OCI-LY1 (cell line): Measurements from ENCODE around the gene TRPC4.

ENCODE experiments used
- H2AFZ ChIP-seq: fragments of 200-600 bp; sonication (generic), shearing (Covaris generic); 2 replicates; pipeline ENCODE4 v1.6.0; 2014; ENCODE audit warnings: antibody characterized with exemption, mild to moderate bottlenecking, low read length
- H3F3A ChIP-seq: fragments of 200-600 bp; sonication (generic), shearing (Covaris generic); 2 replicates; pipeline ENCODE4 v1.6.0; 2014; ENCODE audit warnings: mild to moderate bottlenecking, antibody characterized with exemption, low read length, moderate library complexity; ENCODE audit not compliant: insufficient read depth
- H3K27ac ChIP-seq: fragments of 200-600 bp; sonication (generic); 2 replicates; pipeline ENCODE4 v1.5.1; 2014; ENCODE audit warnings: low read length, mixed run types, mild to moderate bottlenecking, low read depth; ENCODE audit not compliant: poor library complexity, severe bottlenecking
- H3K27me3 ChIP-seq: fragments of 200-600 bp; sonication (generic); 2 replicates; pipeline ENCODE4 v1.6.0; 2014; ENCODE audit warnings: antibody characterized with exemption, mild to moderate bottlenecking, low read length, moderate library complexity; ENCODE audit not compliant: insufficient read depth
- H3K36me3 ChIP-seq: fragments of 200-600 bp; sonication (generic); 2 replicates; pipeline ENCODE4 v1.6.1; 2014; ENCODE audit warnings: mild to moderate bottlenecking, antibody characterized with exemption, low read length, moderate library complexity, mixed read lengths; ENCODE audit not compliant: insufficient read depth
- H3K4me1 ChIP-seq: fragments of 200-600 bp; sonication (generic); 2 replicates; pipeline ENCODE4 v1.5.1; 2014; ENCODE audit warnings: mild to moderate bottlenecking, low read length, moderate library complexity; ENCODE audit not compliant: insufficient read depth, severe bottlenecking
- H3K4me2 ChIP-seq: fragments of 200-600 bp; sonication (generic), shearing (Covaris generic); 2 replicates; pipeline ENCODE4 v1.6.1; 2014; ENCODE audit warnings: low read length
- H3K4me3 ChIP-seq: fragments of 200-600 bp; sonication (generic); 2 replicates; pipeline ENCODE4 v1.5.1; 2014; ENCODE audit warnings: low read length, low read depth, mild to moderate bottlenecking, mixed read lengths; ENCODE audit not compliant: poor library complexity, severe bottlenecking
- H3K79me2 ChIP-seq: fragments of 200-600 bp; shearing (Covaris generic); 2 replicates; pipeline ENCODE4 v1.6.1; 2016; ENCODE audit warnings: mixed run types, low read length, mixed read lengths; ENCODE audit not compliant: insufficient read depth
- H3K9ac ChIP-seq: fragments of 200-600 bp; sonication (generic), shearing (Covaris generic); 2 replicates; pipeline ENCODE4 v1.6.1; 2014; ENCODE audit warnings: mild to moderate bottlenecking, low read length, mixed read lengths
- H3K9me2 ChIP-seq: fragments of 200-600 bp; sonication (generic), shearing (Covaris generic); 2 replicates; pipeline ENCODE4 v1.6.1; 2014; ENCODE audit warnings: low read depth, mild to moderate bottlenecking, low read length, mixed read lengths
- H3K9me3 ChIP-seq: fragments of 200-600 bp; shearing (Covaris generic); 2 replicates; pipeline ENCODE4 v1.6.1; 2014; ENCODE audit warnings: low read length, mixed read lengths
- H4K20me1 ChIP-seq: fragments of 200-600 bp; sonication (generic), shearing (Covaris generic); 2 replicates; pipeline ENCODE4 v1.6.0; 2016; ENCODE audit warnings: mild to moderate bottlenecking, low read length; ENCODE audit not compliant: insufficient read depth
- CTCF ChIP-seq: fragments of 200-600 bp; sonication (generic), shearing (Covaris generic); IDR thresholded peaks from 2 replicates; pipeline ENCODE4 v1.5.1; 2017; ENCODE audit warnings: mild to moderate bottlenecking, antibody characterized with exemption, low read length, moderate library complexity, mixed read lengths
- EZH2 ChIP-seq: fragments of 200-600 bp; sonication (generic), shearing (Covaris generic); IDR thresholded peaks from 2 replicates; pipeline ENCODE4 v1.8.0; 2017; ENCODE audit warnings: borderline replicate concordance, mixed run types, mild to moderate bottlenecking, antibody characterized with exemption, low read length, moderate library complexity, mixed read lengths

TRPC4 gene

GRCh38 chr13:37914781-37915391 lies 45.3 kb upstream of the TRPC4 start:
- Histone ChIP-seq H3K79me2 (no peaks in the 10 kb centered on the region), H3K36me3 (no peaks in the 10 kb centered on the region), H3F3A (no peaks in the 10 kb centered on the region), H3K27ac (no peak overlapping the region), H3K27me3 (no peaks in the 10 kb centered on the region), H3K9ac (no peak overlapping the region), H3K9me2 (no peaks in the 10 kb centered on the region), H3K4me1 (no peaks in the 10 kb centered on the region), H2AFZ (no peak overlapping the region), H4K20me1 (no peaks in the 10 kb centered on the region), H3K9me3 (no peaks in the 10 kb centered on the region), H3K4me3 (no peak overlapping the region), H3K4me2 (no peak overlapping the region)
- TF ChIP-seq CTCF (no peak), EZH2 (no peak)

GRCh38 chr13:37910790-37911189 lies 41.2 kb upstream of the TRPC4 start:
- H3F3A ChIP-seq: no peaks in the 10 kb centered on the region
- no peak for TF ChIP-seq CTCF
- no peak for TF ChIP-seq EZH2
- no peak overlapping the region for H3K27ac ChIP-seq
- H3K79me2 ChIP-seq: no peaks in the 10 kb centered on the region
- H3K9me2 ChIP-seq: no peaks in the 10 kb centered on the region
- H3K4me3 ChIP-seq: no peak overlapping the region
- no peak overlapping the region for H3K4me2 ChIP-seq
- no peaks in the 10 kb centered on the region for H4K20me1 ChIP-seq
- no peaks in the 10 kb centered on the region for H3K27me3 ChIP-seq
- H3K9ac ChIP-seq: no peak overlapping the region
- no peaks in the 10 kb centered on the region for H3K36me3 ChIP-seq
- H3K9me3 ChIP-seq: no peaks in the 10 kb centered on the region
- no peak overlapping the region for H2AFZ ChIP-seq
- no peaks in the 10 kb centered on the region for H3K4me1 ChIP-seq

- H3K36me3 ChIP-seq: no peaks in the 10 kb centered on the region
- no peaks in the 10 kb centered on the region for H3K9me3 ChIP-seq
- no peaks in the 10 kb centered on the region for H3F3A ChIP-seq
- H2AFZ ChIP-seq: no peak overlapping the region
- TF ChIP-seq EZH2 (no peak), CTCF (no peak)
- no peaks in the 10 kb centered on the region for H4K20me1 ChIP-seq
- H3K27me3 ChIP-seq: no peaks in the 10 kb centered on the region
- H3K79me2 ChIP-seq: no peaks in the 10 kb centered on the region
- H3K9ac ChIP-seq: no peak overlapping the region
- H3K27ac ChIP-seq: no peak overlapping the region
- no peaks in the 10 kb centered on the region for H3K9me2 ChIP-seq
- H3K4me3 ChIP-seq: no peak overlapping the region
- no peaks in the 10 kb centered on the region for H3K4me1 ChIP-seq
- H3K4me2 ChIP-seq: no peak overlapping the region
Measured at GRCh38 chr13:37906880-37907279, 37.3 kb upstream of the TRPC4 start.
